Bronchial epithelial cell (primary cell): ENCODE measurements around the gene MYO3B. TPM values are rescaled to one million over a fixed set of nuclear protein-coding genes. Genes with fewer than 3 reads are reported as not detected.
A peak's percentile ranks its signal among the peaks of the same experiment; 100 is the strongest.

Experiments
- DNase-seq: peaks from one replicate; pipeline ENCODE4 v3.0.0-alpha.2; 2010; ENCODE audit warnings: low read depth
- FAIRE-seq: peaks from 2 replicates; lab custom pipeline; 2011; peaks lifted over from hg19 to GRCh38; lab: Jason Lieb, UNC
- H3K27me3 ChIP-seq: 2 replicates; pipeline ENCODE4 v1.5.1; 2011; ENCODE audit warnings: low read length; ENCODE audit not compliant: control insufficient read depth, insufficient read depth
- H3K36me3 ChIP-seq: 2 replicates; pipeline ENCODE4 v1.5.1; 2011; ENCODE audit warnings: low read length; ENCODE audit not compliant: control insufficient read depth, insufficient read depth
- H3K4me3 ChIP-seq: 2 replicates; pipeline ENCODE4 v1.5.1; 2011; ENCODE audit warnings: mild to moderate bottlenecking, low read depth, low read length, control low read depth
- total RNA-seq: library from RNA; depleted of rRNA; stranded (reverse); fragments of >200 nt; gene quantifications from 2 replicates; pipeline ENCODE4 v1.2.1, GENCODE V29; 2014
- TF ChIP-seq, protein P1 (sequence below): IDR thresholded peaks from 2 replicates; pipeline ENCODE4 v1.5.1; 2011; ENCODE audit warnings: mild to moderate bottlenecking, moderate library complexity, low read length, control low read depth, inconsistent platforms; ENCODE audit not compliant: insufficient read depth, severe bottlenecking

MYO3B gene
- total RNA-seq, 1 donor from 2014 or later = under 0.01 TPM

DNA sequence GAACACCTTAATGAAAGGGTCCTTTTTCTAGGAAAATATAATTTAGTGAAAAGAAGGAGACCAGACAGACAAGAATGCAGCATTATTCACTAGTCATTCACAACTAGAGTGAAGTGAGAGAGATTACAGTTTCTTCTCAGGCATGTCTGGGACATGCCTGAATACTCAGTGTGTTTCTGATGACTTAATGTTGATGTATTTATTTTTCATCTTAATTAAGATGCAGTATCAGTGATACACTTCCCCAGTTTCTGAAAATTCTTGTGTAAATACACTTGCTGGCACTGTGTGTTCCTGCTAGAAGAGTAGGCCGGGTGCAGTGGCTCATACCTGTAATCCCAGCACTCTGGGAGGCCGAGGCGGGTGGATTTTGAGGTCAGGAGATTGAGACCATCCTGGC, 143.6 kb downstream of the MYO3B start:
- Histone ChIP-seq H3K4me3 (no peak overlapping the region), H3K36me3 (no peaks in the 10 kb centered on the region), H3K27me3 (no peaks in the 10 kb centered on the region)
- FAIRE-seq (no peak), DNase-seq (peak; percentile 94)
- TF ChIP-seq, protein P1, sequence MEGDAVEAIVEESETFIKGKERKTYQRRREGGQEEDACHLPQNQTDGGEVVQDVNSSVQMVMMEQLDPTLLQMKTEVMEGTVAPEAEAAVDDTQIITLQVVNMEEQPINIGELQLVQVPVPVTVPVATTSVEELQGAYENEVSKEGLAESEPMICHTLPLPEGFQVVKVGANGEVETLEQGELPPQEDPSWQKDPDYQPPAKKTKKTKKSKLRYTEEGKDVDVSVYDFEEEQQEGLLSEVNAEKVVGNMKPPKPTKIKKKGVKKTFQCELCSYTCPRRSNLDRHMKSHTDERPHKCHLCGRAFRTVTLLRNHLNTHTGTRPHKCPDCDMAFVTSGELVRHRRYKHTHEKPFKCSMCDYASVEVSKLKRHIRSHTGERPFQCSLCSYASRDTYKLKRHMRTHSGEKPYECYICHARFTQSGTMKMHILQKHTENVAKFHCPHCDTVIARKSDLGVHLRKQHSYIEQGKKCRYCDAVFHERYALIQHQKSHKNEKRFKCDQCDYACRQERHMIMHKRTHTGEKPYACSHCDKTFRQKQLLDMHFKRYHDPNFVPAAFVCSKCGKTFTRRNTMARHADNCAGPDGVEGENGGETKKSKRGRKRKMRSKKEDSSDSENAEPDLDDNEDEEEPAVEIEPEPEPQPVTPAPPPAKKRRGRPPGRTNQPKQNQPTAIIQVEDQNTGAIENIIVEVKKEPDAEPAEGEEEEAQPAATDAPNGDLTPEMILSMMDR = no peak

DNA sequence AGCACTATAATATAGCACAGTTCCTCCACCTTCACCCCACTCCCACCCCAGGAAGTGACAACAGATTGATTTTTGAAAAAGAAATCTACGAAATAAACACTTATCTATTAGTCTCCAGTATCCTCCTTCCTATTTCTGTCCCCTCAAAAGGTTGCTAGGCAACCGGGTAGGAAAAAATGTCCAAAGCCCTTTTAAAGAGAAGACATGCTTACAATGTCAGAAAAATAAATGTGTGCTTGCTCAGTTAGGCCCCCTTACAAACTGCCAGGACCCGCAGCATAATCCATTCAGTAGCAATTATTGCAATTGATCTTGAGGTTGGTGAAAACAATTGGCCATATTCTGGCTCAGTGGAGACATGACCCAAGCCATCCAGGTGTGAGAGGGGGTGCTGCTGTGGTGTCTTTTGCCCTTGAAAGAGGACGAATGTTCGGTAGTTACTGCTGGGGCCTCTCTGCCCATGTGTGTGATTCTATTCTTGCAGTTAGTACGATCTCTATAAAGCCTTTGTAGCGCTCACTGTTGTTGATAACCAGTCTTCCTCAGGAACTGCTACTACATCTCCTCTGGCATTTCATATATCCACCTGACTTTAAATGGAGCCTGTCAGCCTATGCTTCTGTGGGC, 144.3 kb downstream of the MYO3B start:
- no peaks in the 10 kb centered on the region for H3K27me3 ChIP-seq
- no peak for FAIRE-seq
- no peaks in the 10 kb centered on the region for H3K36me3 ChIP-seq
- no peak for DNase-seq
- TF ChIP-seq, protein P1 = no peak
- no peak overlapping the region for H3K4me3 ChIP-seq

DNA sequence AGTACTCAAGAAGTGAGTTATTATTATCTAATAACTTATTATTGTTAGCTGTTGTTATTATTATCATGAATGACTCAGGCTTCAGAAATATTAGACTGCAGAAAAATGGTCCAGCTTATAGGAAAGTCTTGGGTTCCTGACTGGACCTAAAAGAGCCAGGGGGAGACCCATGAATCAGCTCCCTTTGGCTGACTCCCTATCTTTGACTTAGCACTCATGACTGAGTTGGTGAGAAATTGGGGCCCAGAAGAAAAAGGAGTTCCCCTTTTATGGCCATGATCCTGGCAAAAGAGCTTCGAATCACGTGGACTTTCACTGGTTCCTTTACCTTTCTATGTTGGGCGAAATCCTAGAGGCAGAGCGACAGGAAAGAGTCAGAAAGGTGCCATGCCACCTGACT, 145.8 kb downstream of the MYO3B start:
- no peaks in the 10 kb centered on the region for H3K36me3 ChIP-seq
- no peak overlapping the region for H3K4me3 ChIP-seq
- DNase-seq = peak; percentile 29
- H3K27me3 ChIP-seq = no peaks in the 10 kb centered on the region
- FAIRE-seq = no peak
- TF ChIP-seq, protein P1 = no peak

DNA sequence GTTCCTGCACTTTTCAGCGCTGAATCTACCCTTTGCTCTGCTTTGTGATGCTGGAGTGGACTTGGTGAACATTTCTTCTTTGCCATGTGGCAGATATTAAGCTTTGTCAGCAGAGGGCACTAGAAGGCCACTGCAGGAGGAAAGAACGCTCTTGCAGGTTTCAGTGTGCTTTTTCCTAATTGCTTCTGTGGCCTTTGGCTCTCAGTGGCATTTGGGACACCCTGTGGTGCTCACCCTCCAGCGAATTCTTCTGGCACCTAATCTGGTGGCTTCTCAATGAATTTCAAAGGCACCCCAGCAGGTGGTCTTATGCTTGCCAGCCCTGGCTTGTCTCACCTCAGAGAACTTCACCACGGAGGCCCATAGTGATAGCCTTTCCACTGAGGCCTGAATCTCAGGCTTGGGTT, 146.7 kb downstream of the MYO3B start:
- Histone ChIP-seq H3K36me3 (no peaks in the 10 kb centered on the region), H3K27me3 (no peaks in the 10 kb centered on the region), H3K4me3 (no peak overlapping the region)
- peak; percentile 59 for DNase-seq
- TF ChIP-seq, protein P1 = peak; percentile 88
- no peak for FAIRE-seq

DNA sequence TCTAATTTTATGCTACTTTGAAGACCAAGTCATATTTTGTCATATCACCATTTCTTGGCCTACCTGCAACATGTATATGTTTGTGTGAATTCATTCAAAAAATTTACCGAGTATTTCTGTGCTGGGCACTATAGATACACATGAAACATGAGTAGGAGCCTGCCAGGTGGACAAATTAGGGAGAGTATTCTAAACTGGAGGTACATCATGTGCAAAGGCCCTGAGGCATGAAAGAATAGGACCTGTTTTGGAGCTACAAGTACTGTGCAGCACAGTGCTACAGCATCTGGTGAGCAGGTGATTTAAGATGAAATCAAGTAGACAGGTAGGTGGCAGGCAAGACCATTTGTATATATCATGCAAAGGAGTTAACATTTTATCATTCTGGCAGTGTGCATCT, 152.9 kb downstream of the MYO3B start:
- TF ChIP-seq, protein P1 = no peak
- H3K36me3 ChIP-seq = no peaks in the 10 kb centered on the region
- no peak for DNase-seq
- H3K4me3 ChIP-seq = no peak overlapping the region
- FAIRE-seq = no peak
- H3K27me3 ChIP-seq = no peaks in the 10 kb centered on the region
